Esophagus muscularis mucosa (tissue), 4 donors: ENCODE data around the gene PTPRD.

Experiments used
- EP300 ChIP-seq: sonication (generic); formaldehyde crosslinking; IDR thresholded peaks from one replicate; pipeline ENCODE4 v1.6.1; 2017; ENCODE audit warnings: antibody characterized with exemption
- POLR2A ChIP-seq: fragments of 450-650 bp; IDR thresholded peaks from one replicate; pipeline ENCODE4 v1.6.1; 2017; ENCODE audit warnings: antibody characterized with exemption, moderate library complexity, mild to moderate bottlenecking, low read depth
- TF ChIP-seq, protein P1 (sequence below), 3 experiments: fragments of 200-600 bp in 2 of 3; fragments of 450-650 bp in 1 of 3; sonication (generic) in 2 of 3; IDR thresholded peaks; one replicate each; pipeline ENCODE4 v1.5.1; 2017 to 2019; ENCODE audit warnings: antibody characterized with exemption in 3 of 3, mild to moderate bottlenecking in 2 of 3, moderate library complexity in 1 of 3

DNA sequence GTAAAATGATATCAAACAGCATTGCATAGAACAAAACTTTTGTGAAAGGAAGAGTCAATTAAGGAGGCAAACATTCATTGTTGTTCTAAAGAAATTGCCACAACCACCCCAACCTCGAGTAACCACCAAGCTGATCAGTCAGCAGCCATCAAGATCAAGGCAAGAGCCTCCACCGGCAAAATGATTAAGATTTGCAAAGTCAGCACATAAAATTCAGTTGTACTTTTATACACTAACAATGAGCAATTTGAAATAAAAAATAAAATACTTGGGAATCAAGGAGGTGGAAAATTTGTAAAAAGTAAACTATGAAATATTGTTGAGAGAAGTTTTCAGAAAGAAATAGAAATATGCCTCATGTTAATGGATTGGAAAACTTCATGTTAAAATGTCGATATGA, 1118.5 kb downstream of the PTPRD start:
- TF ChIP-seq EP300 (no peak), POLR2A (no peak)
- TF ChIP-seq, protein P1, sequence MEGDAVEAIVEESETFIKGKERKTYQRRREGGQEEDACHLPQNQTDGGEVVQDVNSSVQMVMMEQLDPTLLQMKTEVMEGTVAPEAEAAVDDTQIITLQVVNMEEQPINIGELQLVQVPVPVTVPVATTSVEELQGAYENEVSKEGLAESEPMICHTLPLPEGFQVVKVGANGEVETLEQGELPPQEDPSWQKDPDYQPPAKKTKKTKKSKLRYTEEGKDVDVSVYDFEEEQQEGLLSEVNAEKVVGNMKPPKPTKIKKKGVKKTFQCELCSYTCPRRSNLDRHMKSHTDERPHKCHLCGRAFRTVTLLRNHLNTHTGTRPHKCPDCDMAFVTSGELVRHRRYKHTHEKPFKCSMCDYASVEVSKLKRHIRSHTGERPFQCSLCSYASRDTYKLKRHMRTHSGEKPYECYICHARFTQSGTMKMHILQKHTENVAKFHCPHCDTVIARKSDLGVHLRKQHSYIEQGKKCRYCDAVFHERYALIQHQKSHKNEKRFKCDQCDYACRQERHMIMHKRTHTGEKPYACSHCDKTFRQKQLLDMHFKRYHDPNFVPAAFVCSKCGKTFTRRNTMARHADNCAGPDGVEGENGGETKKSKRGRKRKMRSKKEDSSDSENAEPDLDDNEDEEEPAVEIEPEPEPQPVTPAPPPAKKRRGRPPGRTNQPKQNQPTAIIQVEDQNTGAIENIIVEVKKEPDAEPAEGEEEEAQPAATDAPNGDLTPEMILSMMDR (IDR thresholded peaks at IDR 0.05) = no peak
